HG03469 (cell line): ENCODE results near the gene FLACC1.
"Not testable (repeated sequence)": the region's sequence is repeated elsewhere in the genome, so short reads cannot be mapped to it uniquely, and the experiment has no call there.

Experiments used
- ATAC-seq: cut with Tn5 transposase; IDR thresholded peaks from one replicate; pipeline ENCODE4 v1.9.1; 2021; ENCODE audit warnings: mild to moderate bottlenecking, moderate library complexity, moderate number of reproducible peaks; ENCODE audit not compliant: unreplicated experiment

Gene FLACC1

DNA sequence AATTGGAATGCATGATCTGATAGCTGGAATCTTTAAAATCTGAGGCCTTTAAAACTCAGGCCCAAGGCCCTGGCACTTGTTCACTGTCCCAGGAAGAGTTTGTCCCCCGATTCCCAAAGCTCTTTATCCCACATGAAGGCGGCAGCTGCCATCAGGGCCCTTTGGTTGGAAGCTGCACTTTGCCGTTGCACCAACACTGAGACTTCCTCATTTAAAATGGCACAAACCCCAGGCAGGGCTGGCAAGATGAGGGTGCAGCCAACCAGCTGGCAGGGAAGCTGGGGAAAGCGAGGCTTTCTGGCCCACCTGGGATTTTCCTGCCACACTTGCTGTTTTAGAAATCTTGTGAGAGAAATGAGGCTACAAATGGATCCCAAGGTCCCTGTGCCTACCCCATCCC, 6.3 kb downstream of the FLACC1 start:
- no peak for ATAC-seq

DNA sequence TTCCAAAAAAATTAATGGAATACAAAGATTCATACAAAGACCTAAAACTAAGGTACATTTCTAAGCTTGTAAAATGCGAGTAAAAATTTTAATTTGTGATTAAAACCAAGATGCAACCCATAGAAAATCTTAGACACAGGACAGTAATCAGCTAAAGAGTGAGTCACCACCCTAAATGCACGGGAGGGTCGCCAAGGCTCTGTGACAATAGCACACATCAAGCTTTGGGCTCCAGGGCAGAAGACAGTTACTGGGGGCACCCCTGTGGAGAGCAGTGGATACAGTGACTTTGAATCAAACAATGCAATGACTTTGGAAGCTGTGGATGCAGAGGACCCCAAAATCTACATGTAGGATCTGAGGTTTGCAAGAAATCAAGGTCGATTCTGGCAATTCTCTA, 7.5 kb downstream of the FLACC1 start:
- ATAC-seq, result no peak

DNA sequence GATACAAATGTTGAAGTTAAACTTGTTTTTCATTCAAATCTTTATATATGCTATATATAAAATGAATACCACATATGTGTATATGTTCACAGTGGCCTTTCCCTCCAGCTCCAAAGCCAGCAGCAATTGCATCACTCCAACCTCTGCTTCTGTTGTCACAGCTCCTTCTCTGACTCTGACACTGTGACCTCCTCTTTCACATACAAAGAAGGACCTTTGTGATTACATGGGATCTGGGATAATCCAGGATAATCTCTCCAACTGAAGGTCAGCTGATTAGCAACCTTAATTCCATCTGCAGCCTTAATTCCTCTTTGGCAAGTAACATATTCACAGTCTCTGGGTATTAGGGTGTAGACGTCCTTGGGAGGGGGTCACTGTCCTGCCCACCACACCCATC, 8.4 kb downstream of the FLACC1 start:
- no peak for ATAC-seq

DNA sequence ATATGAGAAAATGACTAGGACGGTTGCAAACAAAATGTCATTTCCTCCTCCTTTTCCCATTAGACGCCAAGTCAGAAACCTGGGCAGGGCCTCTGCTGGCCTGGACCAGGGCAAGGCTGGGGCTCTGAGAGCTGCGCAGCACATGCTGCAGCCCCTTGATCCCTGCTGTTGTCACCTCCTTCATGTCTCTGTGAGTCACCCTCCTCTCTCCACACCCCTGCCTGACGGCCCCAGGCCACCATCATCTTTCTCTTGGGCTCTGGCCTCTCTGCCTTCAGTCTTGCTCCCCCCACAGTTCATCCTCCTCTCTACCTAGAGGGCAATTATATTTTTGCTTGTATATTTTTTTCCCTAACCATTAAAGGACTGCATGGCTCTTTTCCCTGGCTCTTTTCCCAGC, 10.0 kb downstream of the FLACC1 start:
- no peak for ATAC-seq

DNA sequence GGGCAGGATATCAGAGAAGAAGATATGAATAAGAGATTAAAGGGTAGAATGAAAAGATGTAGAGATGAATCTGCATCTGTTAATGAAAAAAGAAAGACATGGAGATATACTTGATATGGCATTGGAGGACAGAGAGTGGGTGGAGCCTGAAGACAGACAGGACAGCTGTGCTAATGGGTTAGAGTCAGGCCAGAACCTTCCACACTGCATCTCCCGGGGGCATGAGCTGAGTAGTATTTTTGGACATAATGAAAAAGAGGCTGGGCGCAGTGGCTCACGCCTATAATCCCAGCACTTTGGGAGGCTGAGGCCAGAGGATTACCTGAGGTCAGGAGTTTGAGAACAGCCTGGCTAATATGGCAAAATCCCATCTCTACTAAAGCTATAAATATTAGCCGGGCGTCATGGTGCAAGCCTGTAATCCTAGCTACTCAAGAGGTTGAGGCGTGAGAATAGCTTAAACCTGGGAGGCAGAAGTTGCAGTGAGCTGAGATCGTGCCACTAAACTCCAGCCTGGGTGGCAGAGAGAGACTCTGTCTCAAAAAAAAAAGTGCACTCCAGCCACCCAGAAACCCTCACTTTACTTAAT, 11.4 kb downstream of the FLACC1 start:
- no peak for ATAC-seq

DNA sequence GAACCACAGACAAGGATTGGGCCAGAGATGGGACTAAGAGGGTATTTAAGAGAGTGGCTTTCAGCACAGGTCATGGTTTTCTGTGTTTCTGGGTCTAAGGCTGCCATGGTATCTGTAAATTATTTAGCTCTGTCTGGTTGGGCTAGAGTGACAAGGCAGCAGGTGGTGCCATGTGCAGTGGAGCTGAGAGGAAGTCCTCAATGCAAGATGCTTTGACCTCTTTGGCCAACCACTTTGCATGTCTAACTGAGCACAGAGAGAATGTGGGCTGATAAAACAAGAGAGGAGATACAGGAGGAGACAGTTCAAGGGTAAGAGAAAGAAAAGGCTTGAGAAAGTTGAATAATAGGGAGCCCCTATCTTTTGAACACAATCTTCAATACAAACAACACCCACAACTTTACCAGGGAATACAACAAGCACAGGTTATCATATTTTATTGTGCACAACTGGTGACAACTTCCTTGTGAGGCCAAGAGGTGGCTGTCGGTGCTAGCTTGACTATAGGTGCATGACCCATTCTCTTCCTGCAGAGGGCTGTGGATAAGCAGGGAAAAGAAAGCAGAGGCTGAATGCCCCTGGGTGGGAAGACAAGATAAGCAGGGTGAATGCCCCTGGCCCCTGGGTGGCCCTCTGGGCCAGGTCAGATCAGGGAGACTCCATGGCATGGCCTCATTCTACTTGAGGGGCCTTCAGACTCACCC, 12.3 kb downstream of the FLACC1 start:
- ATAC-seq, result peak; percentile 83

DNA sequence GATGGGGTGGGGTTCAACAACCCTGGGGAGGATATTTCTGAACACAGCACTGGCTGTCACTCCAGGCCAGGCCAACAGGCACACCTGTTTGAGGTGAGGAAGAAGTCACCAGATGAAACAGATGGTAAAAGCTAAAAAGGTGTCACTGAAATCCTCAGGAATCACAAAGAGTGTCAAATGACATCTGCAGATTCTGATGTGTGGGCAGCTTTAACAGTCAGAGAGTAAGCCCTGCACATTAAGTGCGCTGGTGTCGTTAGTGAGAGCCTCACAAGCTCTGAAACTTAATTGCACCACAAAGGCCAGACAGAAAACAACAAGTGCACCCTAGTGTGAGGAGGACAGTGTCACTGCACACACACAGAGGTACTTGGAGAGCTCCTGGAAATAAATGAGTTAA, 13.6 kb downstream of the FLACC1 start:
- no peak for ATAC-seq

DNA sequence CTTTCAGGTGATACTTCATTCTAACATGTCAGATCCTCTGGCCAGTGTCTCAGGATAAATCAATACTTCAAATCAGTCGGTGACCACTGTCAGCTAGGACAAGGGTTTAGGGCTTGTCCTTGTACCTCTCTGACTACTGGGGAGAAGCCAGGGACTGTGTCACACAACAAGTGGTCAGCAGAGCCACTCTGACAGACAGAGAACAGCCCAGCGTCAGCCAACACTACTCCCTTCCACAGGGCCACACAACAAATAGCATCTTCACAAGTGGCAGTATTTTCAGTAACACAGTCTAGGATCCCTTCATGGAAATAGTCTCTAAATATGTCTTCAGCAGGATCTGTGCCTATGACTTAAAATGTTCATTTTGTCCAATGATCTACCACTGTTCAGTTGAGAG, 14.2 kb downstream of the FLACC1 start:
- ATAC-seq, result no peak

DNA sequence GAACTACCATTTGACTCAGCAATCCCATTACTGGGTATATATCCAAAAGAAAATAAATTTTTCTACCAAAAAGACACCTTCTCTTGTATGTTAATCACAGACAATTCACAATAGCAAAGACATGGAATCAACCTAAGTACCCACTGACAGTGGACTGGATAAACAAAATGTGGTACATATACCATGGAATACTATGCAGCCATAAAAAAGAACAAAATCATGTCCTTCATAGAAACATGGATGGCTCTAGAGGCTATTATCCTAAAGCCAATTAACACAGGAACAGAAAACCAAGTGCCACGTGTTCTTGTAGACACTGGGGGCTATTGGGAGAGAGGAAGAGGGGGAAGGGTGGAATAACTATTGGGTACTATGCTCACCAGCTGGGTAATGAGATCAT, 27.7 kb downstream of the FLACC1 start:
- ATAC-seq, result no peak

DNA sequence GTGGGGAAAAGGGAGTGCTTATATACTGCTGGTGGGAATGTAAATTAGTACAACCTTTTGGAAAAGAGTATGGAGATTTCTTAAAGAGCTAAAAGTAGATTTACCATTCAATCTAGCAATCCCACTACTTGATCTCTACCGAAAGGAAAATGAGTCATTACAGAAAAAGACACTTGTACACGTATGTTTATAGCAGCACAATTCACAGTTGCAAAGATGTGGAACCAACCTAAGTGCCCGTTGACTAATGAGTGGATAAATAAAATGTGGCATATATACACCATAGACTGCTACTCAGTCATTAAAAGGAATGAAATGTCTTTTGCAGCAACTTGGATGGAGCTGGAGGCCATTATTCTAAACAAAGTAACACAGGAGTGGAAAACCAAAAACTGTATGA, 29.5 kb downstream of the FLACC1 start:
- no peak for ATAC-seq

DNA sequence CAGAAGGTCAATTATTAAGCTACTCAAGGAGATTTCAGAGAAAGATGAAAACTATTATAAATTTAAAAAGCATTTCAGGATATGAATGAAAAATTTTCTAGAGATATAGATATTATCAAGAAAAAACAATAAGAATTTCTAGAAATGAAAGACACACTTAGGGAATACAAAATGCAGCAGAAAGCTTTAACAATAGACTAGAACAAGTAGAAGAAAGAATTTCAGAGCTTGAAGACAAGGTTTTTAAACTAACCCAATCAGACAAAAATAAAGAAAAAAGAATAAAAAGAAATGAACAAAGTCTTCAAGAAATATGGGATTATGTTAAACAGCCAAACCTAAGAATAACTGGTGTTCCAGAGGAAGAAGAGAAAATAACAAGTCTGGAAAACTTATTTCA, 34.4 kb downstream of the FLACC1 start:
- no peak for ATAC-seq

DNA sequence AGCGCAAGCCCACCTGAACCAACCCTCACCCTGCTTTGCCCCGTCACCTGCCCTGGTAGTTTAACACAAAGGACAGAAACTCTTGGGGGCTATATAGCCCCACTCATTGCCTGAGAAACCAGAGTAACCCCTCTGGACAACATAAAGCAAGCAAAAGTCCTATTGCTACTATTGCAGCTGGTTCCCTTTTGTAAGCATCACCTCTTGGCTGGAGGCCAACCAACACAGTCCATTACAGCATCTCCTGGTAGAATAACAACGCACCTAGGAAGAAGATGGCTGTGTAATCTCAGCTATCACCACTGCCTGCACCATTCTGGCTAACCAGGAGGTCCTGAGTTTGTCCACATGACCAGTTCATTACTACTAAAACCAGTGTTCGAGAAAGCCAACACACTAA, 36.4 kb downstream of the FLACC1 start:
- no peak for ATAC-seq

DNA sequence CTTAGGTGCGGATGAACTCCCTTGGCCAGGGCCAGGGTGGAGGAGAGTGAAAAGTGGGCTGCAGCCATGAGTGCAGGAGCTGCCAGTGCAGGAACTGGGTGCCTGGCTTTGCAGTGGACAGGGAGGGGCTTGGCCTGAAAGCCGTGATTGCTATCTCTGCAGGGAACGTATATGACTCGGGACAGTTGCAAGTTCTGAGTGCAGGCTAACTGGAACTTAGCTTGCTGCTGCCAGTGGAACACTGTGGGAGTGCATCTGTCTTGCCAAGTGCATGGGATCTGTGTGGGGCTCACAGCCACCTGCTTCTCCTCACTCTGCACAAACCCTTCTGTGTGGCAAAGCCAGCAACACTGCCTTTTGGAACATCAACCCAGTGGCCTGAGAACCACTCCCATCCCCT, 36.9 kb downstream of the FLACC1 start:
- ATAC-seq, result no peak

DNA sequence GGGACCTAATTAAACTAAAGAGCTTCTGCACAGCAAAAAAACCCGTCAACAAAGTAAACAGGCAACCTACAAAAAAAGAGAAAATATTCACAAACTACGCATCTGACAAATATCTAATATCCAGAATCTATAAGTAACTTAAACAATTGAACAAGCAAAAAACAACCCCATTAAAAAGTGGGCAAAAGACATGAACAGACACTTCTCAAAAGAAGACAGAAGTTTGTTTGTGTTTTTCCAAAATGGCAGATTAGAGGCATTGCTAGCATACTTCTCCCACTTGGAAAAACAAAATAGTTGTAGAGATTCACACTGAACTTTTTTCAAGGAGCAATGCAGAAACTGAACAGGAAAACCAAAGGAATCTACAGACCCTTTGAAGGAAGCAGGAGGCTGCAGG, 37.6 kb downstream of the FLACC1 start:
- ATAC-seq, result no peak

DNA sequence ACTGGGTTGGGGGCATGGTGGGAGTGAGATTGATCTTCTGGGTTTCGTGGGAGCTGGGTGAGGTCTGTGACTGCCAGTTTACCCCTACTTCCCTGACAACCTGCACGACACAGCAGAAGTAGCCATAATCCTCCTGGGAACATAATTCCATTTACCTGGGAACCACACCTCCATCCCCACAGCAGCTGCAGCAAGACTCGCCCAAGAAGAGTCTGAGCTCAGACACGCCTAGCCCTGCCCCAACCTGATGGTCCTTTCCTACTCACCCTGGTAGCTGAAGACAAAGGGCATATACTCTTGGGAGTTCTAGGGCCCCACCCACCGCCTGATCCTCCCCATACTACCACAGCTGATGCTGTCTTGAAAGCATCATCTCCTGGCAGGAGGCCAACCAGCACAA, 43.8 kb downstream of the FLACC1 start:
- no peak for ATAC-seq

DNA sequence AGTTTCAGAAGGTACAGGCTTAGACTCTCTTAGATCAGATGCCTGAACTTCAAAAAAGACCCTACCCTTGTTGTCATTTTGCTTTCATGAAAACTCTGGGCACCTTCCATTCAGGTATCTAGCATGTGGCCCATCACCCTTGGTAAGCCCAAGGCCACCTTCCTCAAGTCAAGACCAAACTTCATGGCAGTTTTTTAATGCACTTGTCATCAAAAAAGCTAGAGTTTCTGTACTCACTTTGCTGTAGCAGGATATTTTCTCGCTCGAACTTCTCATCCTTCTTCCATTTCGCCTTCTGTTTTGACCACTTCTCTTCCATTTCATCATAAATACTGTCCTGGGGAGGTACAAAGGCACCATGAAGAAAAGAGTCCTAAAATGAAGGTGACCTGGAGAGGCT, 48.2 kb downstream of the FLACC1 start:
- no peak for ATAC-seq

DNA sequence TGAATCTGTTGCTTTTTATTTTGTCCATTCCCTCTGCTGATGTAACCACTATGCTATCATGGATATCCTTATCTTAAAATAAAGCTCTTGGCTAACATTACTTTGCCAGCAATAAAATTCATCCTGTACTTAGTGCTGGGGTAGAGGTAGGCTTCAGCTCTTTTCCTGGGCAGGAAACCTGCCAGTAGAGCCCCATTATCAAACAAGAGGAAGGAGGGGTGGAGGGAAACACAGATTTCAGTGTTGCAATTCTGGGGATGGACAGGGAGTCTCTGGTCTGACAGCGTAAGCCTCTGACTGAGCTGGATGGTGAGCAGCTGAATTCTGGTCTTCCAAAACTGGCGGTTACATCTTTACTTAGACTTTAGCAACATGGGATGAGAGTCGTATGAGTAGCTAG, 49.3 kb downstream of the FLACC1 start:
- no peak for ATAC-seq

DNA sequence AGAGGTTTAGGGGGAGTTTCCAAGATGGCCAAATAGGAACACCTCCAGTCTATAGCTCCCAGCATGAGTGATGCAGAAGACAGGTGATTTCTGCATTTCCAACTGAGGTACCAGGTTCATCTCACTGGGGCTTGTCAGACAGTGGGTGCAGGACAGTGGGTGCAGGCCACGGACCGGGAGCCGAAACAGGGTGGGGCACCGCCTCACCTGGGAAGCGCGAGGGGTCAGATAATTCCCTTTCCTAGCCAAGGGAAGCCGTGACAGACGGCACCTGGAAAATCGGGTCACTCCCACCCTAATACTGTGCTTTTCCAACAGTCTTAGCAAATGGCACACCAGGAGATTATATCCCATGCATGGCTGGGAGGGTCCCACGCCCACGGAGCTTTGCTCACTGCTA, 57.2 kb downstream of the FLACC1 start:
- not testable (repeated sequence) for ATAC-seq

DNA sequence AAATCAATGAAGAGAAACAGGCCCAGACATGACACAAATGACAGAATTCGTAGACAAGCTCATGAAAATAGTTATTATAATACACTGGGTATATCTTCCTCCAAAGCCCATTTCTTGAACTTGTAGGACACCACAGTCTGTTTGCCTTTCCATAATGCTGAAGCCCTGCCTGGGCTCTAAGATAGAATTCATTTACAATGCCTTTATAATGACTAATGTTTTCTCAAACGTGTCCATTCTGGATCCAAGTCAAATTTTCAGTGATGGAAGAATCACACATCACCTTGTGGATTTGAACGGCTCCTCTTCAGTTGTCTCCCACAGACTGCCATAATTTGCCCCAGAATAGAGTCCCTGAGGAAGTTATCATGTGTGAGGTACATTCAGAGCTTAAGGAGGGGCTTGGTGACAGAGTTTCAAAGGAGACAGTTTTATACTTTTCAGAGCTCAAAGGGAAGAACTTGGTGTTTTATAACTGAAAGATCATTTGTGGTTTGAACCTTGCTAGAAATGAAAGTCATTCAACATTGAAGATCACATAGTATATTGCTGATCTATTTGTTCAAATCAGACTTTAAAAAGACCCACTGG, 58.6 kb downstream of the FLACC1 start:
- no peak for ATAC-seq

DNA sequence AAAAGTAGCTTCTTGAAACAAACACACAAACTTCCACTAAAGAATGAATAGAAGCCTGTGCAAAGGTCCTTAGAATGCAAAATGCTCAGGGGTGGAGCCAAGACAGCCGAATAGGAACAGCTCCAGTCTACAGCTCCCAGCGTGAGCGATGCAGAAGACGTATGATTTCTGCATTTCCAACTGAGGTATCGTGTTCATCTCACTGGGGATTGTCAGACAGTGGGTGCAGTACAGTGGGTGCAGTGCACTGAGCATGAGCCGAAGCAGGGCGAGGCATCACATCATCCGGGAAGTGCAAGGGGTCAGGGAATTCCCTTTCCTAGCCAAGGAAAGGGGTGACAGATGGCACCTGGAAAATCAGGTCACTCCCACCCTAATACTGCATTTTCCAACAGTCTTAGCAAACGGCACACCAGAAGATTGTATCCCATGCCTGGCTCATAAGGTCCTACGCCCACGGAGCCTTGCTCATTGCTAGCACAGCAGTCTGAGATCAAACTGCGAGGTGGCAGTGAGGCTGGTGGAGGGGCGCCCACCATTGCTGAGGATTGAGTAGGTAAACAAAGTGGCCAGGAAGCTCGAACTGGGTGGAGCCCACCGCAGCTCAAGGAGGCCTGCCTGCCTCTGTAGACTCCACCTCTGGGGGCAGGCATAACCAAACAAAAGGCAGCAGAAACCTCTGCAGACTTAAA, 66.5 kb downstream of the FLACC1 start:
- not testable (repeated sequence) for ATAC-seq

DNA sequence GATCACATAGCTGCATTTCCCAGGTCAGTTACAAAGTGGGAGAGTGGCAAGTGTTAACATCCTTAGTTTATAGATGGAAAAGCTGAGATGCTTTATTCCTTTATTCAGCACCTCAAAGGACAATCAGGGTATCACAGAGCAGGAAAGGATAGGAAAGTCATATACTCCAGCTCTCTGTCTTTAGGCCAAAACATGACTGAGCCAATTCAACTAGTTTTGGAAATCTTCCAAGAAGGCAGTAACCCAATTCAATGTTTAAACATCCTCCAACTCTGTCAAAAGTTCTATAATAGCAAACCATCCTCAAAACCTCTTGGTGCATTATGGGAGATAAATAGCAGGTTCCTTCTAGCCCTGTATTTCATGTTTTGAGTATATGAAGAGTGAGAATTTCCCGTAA, 71.6 kb downstream of the FLACC1 start:
- ATAC-seq, result no peak
